Astrocyte (in vitro differentiated cells and primary cell): ENCODE data around the gene PPBP. TPM values are rescaled to one million over a fixed set of nuclear protein-coding genes. Genes with fewer than 3 reads are reported as not detected.

ENCODE experiments used
- DNase-seq: peaks from one replicate; pipeline ENCODE4 v3.0.0-alpha.2; 2010; ENCODE audit warnings: low read depth
- FAIRE-seq: peaks from 2 replicates; lab custom pipeline; 2011; peaks lifted over from hg19 to GRCh38; lab: Jason Lieb, UNC
- H2AFZ ChIP-seq: 2 replicates; pipeline ENCODE4 v1.6.0; 2012; ENCODE audit warnings: low read depth, low read length, inconsistent platforms
- H3K27ac ChIP-seq: 2 replicates; pipeline ENCODE4 v1.5.1; 2011; ENCODE audit warnings: low read depth, low read length, inconsistent platforms
- H3K27me3 ChIP-seq: 2 replicates; pipeline ENCODE4 v1.6.0; 2011; ENCODE audit warnings: low read length, inconsistent platforms; ENCODE audit not compliant: insufficient read depth
- H3K36me3 ChIP-seq: 2 replicates; pipeline ENCODE4 v1.5.1; 2011; ENCODE audit warnings: low read length, inconsistent platforms; ENCODE audit not compliant: insufficient read depth
- H3K4me1 ChIP-seq: 2 replicates; pipeline ENCODE4 v1.5.1; 2011; ENCODE audit warnings: low read length, inconsistent platforms; ENCODE audit not compliant: insufficient read depth
- H3K4me2 ChIP-seq: 2 replicates; pipeline ENCODE4 v1.6.0; 2012; ENCODE audit warnings: low read length, inconsistent platforms
- H3K4me3 ChIP-seq: 2 replicates; pipeline ENCODE4 v1.5.1; 2011; ENCODE audit warnings: low read depth, mild to moderate bottlenecking, low read length, inconsistent platforms; ENCODE audit not compliant: insufficient read depth
- H3K79me2 ChIP-seq: 2 replicates; pipeline ENCODE4 v1.6.0; 2012; ENCODE audit warnings: mild to moderate bottlenecking, low read length, inconsistent platforms; ENCODE audit not compliant: insufficient read depth
- H3K9ac ChIP-seq: 2 replicates; pipeline ENCODE4 v1.6.0; 2012; ENCODE audit warnings: mild to moderate bottlenecking, low read length, inconsistent platforms
- H3K9me3 ChIP-seq: 2 replicates; pipeline ENCODE4 v1.5.1; 2012; ENCODE audit warnings: low read depth, mild to moderate bottlenecking, low read length, inconsistent platforms; ENCODE audit not compliant: insufficient read depth
- H4K20me1 ChIP-seq: 2 replicates; pipeline ENCODE4 v1.6.0; 2012; ENCODE audit warnings: low read length, inconsistent platforms; ENCODE audit not compliant: insufficient read depth
- H3K27ac Mint-ChIP-seq: one replicate; pipeline ENCODE4 v1.8.0; 2021; ENCODE audit warnings: mild to moderate bottlenecking, mixed read lengths; ENCODE audit not compliant: unreplicated experiment
- H3K27me3 Mint-ChIP-seq: one replicate; pipeline ENCODE4 v1.8.0; 2021; ENCODE audit warnings: low read depth, mixed read lengths; ENCODE audit not compliant: unreplicated experiment
- H3K36me3 Mint-ChIP-seq: one replicate; pipeline ENCODE4 v1.8.0; 2021; ENCODE audit warnings: low read depth, mixed read lengths; ENCODE audit not compliant: unreplicated experiment
- H3K4me1 Mint-ChIP-seq: one replicate; pipeline ENCODE4 v1.8.0; 2021; ENCODE audit warnings: low read depth, mixed read lengths; ENCODE audit not compliant: unreplicated experiment
- H3K4me3 Mint-ChIP-seq: one replicate; pipeline ENCODE4 v1.8.0; 2021; ENCODE audit warnings: mild to moderate bottlenecking, moderate library complexity, mixed read lengths; ENCODE audit not compliant: unreplicated experiment
- H3K9me3 Mint-ChIP-seq: one replicate; pipeline ENCODE4 v1.8.0; 2021; ENCODE audit warnings: mild to moderate bottlenecking, mixed read lengths; ENCODE audit not compliant: unreplicated experiment
- CTCF ChIP-seq: IDR thresholded peaks from 2 replicates; pipeline ENCODE4 v1.5.1; 2011; ENCODE audit warnings: low read depth, mild to moderate bottlenecking, inconsistent platforms, low read length, moderate library complexity; ENCODE audit not compliant: insufficient read depth
- EZH2 ChIP-seq: IDR thresholded peaks from 2 replicates; pipeline ENCODE4 v1.6.1; 2012; ENCODE audit warnings: mild to moderate bottlenecking, low read length, inconsistent platforms; ENCODE audit not compliant: insufficient read depth
- total RNA-seq: library from RNA; stranded (reverse); gene quantifications from 2 replicates; pipeline ENCODE4 v1.2.1, GENCODE V29; 2021

PPBP gene
- total RNA-seq, 1 donor from 2014 or later: not detected

DNA sequence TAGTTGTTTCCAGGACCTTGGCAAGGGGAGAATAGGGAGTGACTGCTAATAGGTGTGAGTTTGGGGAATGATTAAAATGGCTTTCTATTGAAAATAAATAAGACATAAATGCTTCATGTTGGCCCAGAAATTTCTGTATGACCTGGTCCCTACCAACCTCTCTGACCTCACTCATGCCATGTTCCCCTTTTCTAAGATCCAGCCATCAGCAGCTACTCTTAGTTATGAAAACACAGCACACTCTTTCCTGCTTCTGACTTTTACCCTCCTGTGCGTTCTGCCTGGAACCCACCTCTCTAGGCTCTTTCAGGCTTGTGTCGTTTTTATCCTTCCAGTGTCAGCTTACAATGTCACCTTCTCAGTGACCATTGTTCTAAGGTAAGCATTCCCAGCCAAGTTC is 25.3 kb upstream of the PPBP start:
- no peaks in the 10 kb centered on the region for H3K36me3 Mint-ChIP-seq
- DNase-seq: no peak
- no peaks in the 10 kb centered on the region for H3K27me3 ChIP-seq
- H3K4me3 ChIP-seq: no peak overlapping the region
- H3K27ac ChIP-seq: no peak overlapping the region
- FAIRE-seq: no peak
- no peaks in the 10 kb centered on the region for H3K9me3 Mint-ChIP-seq
- no peaks in the 10 kb centered on the region for H3K4me1 Mint-ChIP-seq
- TF ChIP-seq EZH2 (no peak), CTCF (no peak)
- no peaks in the 10 kb centered on the region for H3K79me2 ChIP-seq
- H2AFZ ChIP-seq: no peak overlapping the region
- no peak overlapping the region for H3K9ac ChIP-seq
- no peaks in the 10 kb centered on the region for H3K9me3 ChIP-seq
- H4K20me1 ChIP-seq: no peaks in the 10 kb centered on the region
- no peaks in the 10 kb centered on the region for H3K36me3 ChIP-seq
- no peak overlapping the region for H3K4me2 ChIP-seq
- no peaks in the 10 kb centered on the region for H3K27me3 Mint-ChIP-seq
- no peak overlapping the region for H3K4me3 Mint-ChIP-seq
- H3K27ac Mint-ChIP-seq: no peak overlapping the region
- no peaks in the 10 kb centered on the region for H3K4me1 ChIP-seq

DNA sequence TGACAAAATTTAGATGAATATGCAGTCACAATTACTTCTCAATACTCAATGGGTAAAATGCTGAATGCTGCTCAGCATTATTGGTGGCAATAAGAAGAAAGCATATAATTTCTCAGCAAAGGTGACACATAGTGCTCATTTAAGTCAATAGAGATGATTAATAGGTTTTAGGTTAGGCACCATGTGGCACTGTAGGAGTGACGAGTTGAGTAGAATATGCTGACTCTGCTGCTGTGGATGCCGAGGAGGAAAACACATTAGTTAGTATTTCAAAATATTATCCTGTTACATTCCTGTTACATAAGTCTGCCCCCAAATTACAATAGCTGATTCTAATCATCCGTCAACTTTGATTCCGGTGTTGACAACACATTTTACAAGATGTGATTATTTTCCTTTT is 24.1 kb upstream of the PPBP start:
- Histone ChIP-seq H3K4me2 (no peak overlapping the region), H3K27ac (no peak overlapping the region), H3K9ac (no peak overlapping the region), H4K20me1 (no peaks in the 10 kb centered on the region), H3K4me3 (no peak overlapping the region), H3K36me3 (no peaks in the 10 kb centered on the region), H3K9me3 (no peaks in the 10 kb centered on the region), H3K4me1 (no peaks in the 10 kb centered on the region), H2AFZ (no peak overlapping the region), H3K27me3 (no peaks in the 10 kb centered on the region), H3K79me2 (no peaks in the 10 kb centered on the region)
- Mint-ChIP-seq H3K27me3 (no peaks in the 10 kb centered on the region), H3K9me3 (no peaks in the 10 kb centered on the region), H3K4me1 (no peaks in the 10 kb centered on the region), H3K36me3 (no peaks in the 10 kb centered on the region), H3K4me3 (no peak overlapping the region), H3K27ac (no peak overlapping the region)
- no peak for FAIRE-seq
- no peak for TF ChIP-seq EZH2
- no peak for TF ChIP-seq CTCF
- DNase-seq: no peak

DNA sequence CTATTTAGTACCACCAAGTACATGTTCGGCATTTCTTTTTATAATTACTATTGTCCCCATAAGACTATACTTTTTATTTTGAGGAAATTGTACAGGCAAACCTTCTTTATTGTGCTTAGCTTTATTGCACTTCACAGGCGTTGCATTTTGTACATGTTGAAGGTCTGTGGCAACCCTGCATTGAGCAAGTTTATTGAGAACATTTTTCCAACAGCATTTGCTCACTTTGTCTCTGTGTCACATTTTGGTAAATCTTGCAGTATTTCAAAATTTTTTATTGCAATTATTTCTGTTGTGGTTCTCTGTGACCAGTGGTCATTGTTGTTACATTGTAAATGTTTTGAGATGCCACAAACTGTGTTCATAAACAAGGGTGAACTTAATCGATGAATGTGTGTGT is 21.3 kb upstream of the PPBP start:
- no peak for DNase-seq
- Histone ChIP-seq H3K4me3 (no peak overlapping the region), H3K36me3 (no peaks in the 10 kb centered on the region), H3K4me1 (no peaks in the 10 kb centered on the region), H4K20me1 (no peaks in the 10 kb centered on the region), H3K4me2 (no peak overlapping the region), H3K27me3 (no peaks in the 10 kb centered on the region), H3K9me3 (no peaks in the 10 kb centered on the region), H3K79me2 (no peaks in the 10 kb centered on the region), H3K27ac (no peak overlapping the region), H2AFZ (no peak overlapping the region), H3K9ac (no peak overlapping the region)
- no peak overlapping the region for H3K4me3 Mint-ChIP-seq
- H3K36me3 Mint-ChIP-seq: no peaks in the 10 kb centered on the region
- H3K27ac Mint-ChIP-seq: no peak overlapping the region
- H3K4me1 Mint-ChIP-seq: peaks cover 10% of the 10 kb centered on the region
- no peak for TF ChIP-seq CTCF
- TF ChIP-seq EZH2: no peak
- H3K27me3 Mint-ChIP-seq: no peaks in the 10 kb centered on the region
- no peak for FAIRE-seq
- no peaks in the 10 kb centered on the region for H3K9me3 Mint-ChIP-seq
